GM18870 (cell line): ENCODE measurements around the gene ANP32D.
"Not testable (repeated sequence)": the region's sequence is repeated elsewhere in the genome, so short reads cannot be mapped to it uniquely, and the experiment has no call there.

Experiments
- ATAC-seq: cut with Tn5 transposase; IDR thresholded peaks from one replicate; pipeline ENCODE4 v1.9.1; 2021; ENCODE audit warnings: moderate library complexity; ENCODE audit not compliant: unreplicated experiment

ANP32D gene

GRCh38 chr12:48472259-48472658 lies at the start of gene ANP32D:
Gene ANP32D, plus strand, starts transcription at chr12:48472559. Its CDS starts 106 bp downstream, at chr12:48472665.
- no peak for ATAC-seq

- no peak for ATAC-seq
Observed at GRCh38 chr12:48423171-48423570, 49.2 kb upstream of the ANP32D start.

GRCh38 chr12:48424644-48425043 lies 47.7 kb upstream of the ANP32D start:
- no peak for ATAC-seq

DNA sequence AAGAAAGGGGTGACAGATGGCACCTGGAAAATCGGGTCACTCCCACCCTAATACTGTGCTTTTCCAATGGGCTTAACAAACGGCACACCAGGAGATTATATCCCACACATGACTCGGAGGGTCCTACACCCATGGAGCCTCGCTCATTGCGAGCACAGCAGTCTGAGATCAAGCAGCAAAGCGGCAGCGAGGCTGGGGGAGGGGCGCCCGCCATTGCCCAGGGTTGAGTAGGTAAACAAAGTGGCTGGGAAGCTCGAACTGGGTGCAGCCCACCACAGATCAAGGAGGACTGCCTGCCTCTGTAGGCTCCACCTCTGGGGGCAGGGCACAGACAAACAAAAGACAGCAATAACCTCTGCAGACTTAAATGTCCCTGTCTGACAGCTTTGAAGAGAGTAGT lies 38.3 kb upstream of the ANP32D start:
- not testable (repeated sequence) for ATAC-seq

DNA sequence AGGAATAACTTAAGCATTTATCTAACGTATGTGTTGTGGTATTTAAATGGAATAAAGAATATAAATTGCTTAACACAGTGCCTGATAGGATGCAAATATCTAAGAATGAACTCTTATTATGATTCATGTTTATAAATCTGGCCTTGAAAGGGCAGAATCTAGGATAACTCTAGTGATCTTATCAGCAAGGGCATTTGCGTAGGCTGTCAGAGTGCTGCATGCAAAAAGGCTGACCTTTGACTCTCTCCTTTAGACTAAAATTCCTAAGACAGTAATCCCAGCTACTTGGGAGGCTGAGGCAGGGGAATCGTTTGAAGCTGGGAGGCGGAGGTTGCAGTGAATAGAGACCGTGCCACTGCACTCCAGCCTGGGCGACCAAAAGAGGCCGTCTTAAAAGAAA lies 31.3 kb upstream of the ANP32D start:
- no peak for ATAC-seq

DNA sequence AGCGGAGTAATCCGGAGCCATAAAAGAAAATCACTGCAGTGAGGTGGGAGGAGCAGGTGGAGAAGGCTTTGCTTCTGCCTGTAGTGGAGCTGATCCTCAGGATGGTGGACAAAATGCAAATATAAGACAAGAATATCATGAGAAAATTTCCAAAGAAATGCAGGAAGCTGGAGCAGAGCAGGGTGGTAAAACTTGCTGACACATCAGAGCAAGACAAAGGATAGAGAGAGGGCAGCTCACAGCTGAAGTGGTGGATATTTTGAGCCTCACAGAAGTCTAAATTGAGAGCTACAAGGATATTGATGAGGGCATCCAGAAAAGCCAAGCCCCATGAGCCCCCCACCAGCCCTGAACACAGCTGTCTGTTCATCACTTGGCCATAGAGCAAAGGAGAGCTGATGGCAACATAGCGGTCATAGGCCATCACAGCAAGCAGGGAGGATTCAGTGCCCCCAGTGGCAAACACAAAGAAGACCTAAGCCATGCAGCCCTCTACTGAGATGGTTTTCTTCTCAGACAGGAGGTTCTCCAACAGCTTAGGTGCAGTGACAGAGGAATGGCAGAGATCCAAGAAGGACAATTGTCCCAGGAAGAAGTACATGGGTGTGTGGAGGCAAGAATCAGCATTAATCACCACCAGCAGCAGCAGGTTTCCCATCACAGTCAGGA lies 30.0 kb upstream of the ANP32D start:
- no peak for ATAC-seq

DNA sequence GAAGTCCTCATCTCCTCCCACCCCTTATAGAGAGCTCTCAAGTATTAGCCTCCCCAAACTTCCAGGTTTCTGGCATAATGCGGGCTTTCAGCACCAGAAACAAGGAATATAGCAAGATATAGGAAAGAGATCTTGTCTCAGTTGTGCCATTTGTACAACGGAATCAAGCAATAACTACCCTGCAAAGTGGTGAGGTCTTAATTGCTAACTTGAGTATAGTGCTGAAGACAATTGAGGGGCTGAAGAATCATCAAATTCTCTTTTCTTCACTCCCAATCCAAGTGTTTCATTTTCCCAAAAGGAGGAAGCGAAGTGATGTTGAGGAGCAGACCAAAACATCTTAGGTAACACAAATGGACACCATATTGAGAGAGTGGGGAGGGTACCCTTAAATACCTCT lies 26.8 kb upstream of the ANP32D start:
- ATAC-seq, result no peak

DNA sequence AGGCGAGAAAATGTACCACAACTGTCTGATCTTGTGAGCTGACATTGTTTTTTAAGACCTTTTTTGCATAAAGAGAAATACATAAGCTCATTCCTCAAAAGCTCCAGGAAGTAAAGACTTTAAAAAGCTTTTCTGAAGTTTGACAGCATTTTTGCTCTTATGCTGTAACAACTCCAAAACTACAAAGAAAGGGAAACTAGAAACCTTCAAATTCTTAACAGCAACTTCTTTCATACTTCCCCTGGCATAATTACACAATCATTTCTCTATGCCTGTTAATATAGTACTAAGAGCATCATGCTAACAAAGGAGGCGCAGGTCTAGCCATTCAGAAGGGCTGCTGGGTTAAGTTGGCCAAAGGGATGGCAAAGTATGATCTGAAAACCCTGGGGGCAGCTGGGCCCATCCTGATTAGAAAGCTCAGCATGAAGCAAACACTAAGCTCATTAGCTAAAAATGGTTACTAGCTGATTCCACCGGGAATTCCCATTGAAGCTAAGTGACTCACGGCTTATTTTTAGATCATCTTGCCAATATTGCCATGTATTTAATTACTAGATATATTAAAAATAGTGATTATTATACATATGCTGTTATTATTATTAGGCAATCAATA lies 26.1 kb upstream of the ANP32D start:
- ATAC-seq, result no peak

GRCh38 chr12:48447755-48448154 lies 24.6 kb upstream of the ANP32D start:
- no peak for ATAC-seq

DNA sequence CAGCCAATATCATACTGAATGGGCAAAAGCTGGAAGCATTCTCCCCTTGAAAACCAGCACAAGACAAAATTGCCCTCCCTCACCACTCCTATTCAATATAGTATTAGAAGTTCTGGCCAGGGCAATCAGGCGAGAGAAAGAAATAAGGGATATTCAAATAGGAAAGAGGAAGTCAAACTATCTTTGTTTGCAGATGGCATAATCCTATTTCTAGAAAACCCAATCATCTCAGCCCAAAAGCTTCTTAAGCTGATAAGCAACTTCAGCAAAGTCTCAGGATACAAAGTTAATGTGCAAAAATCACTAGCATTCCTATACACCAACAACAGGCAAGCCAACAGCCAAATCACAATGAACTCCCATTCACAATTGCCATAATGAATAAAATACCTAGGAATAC lies 21.0 kb upstream of the ANP32D start:
- no peak for ATAC-seq

- ATAC-seq, result not testable (repeated sequence)
Observed at GRCh38 chr12:48452961-48453360, 19.4 kb upstream of the ANP32D start.

GRCh38 chr12:48454667-48455066 lies 17.7 kb upstream of the ANP32D start:
- ATAC-seq, result no peak

DNA sequence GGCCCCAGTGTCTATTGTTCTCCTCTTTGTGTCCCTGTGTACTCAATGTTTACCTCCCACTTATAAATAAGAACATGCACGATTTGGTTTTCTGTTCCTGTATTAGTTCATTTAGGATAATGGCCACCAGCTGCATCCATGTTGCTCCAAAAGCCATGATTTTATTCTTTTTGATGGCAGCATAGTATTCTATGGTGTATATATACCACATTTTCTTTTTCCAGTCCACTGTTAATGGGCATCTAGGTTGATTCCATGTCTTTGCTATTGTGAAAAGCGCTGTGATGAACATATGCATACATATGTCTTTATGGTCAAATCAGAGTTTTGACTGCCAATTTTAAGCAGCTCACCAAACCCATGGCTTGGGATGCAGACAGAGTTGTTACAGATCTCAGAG lies 17.2 kb upstream of the ANP32D start:
- no peak for ATAC-seq

DNA sequence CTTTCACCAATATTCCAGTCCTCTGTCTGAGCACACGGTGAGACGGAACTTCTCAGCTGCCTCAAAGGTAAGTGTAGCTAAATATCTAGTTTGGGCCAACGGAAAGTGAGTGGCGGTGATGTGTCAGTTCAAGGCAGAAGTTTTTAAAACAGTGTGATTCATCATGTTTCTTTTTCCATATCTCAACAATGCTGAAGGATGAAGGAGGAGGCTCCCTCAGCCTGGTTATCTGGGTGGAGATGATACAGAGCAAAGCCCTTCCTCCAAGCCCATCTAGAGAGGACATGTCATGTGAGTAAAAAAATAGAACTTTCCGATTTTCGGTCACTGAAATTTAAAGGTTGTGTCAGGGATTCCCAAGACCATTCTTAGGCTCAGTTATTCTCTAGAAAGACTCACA lies 13.1 kb upstream of the ANP32D start:
- ATAC-seq, result no peak

DNA sequence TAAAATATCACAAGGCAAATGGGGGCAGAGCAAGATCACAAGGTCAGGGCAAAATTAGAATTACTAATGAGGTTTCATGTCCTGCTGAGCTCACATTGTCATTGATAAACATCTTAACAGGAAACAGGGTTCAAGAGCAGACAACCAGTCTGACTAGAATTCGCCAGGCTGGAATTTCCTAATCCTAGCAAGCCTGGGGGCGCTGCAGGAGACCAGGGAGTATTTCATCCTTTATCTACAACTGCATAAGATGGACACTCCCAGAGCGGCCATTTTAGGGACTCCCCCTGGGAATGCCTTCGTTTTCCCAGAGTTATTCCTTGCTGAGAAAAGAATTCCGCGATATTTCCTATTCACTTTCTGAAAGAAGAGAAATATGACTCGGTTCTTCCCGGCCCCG lies 3.3 kb upstream of the ANP32D start:
- not testable (repeated sequence) for ATAC-seq

DNA sequence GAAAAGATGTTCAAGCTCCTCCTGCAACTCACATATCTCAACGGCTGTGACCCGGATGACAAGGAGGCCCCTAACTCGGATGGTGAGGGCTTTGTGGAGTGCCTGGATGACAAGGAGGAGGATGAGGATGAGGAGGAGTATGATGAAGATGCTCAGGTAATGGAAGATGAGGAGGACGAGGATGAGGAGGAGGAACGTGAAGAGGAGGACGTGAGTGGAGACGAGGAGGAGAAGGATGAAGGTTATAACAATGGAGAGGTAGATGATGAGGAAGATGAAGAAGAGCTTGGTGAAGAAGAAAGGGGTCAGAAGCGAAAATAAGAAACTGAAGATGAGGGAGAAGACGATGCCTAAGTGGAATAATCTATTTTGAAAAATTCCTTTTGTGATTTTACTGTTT lies 702 bp downstream of the ANP32D start:
- ATAC-seq, result no peak

DNA sequence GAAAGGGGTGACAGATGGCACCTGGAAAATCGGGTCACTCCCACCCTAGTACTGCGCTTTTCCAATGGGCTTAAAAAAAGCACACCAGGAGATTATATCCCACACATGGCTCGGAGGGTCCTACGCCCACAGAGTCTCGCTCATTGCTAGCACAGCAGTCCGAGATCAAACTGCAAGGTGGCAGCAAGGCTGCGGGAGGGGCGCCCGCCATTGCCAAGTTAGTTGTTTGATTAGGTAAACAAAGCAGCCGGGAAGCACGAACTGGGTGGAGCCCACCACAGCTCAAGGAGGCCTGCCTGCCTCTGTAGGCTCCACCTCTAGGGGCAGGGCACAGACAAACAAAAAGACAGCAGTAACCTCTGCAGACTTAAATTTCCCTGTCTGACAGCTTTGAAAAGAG lies 2.1 kb downstream of the ANP32D start:
- not testable (repeated sequence) for ATAC-seq

GRCh38 chr12:48482198-48482597 lies 9.8 kb downstream of the ANP32D start, which contains the start of gene C12orf54:
Gene C12orf54, plus strand, starts transcription at chr12:48482498. Its CDS starts 799 bp downstream, at chr12:48483297.
- ATAC-seq, result no peak

DNA sequence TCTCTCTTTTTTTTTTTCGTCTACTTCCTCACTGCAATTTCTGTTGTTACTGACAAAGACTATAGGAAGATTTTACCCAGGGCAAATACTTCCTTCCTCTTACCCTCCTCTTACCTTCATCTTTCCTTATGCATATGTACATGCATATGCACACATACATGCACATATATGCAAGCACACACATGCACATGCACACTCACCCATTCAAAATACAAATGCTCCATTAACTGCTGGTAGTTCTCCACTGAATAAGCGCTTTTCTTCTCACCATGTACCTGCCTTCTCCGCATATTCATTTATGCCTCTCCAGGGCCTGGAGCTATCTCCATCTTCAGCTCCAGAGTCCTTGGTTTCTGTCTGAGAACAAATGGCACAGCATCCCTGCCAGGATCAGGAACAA lies 10.6 kb downstream of the ANP32D start:
- no peak for ATAC-seq

- no peak for ATAC-seq
Observed at GRCh38 chr12:48486261-48486660, 13.9 kb downstream of the ANP32D start.

DNA sequence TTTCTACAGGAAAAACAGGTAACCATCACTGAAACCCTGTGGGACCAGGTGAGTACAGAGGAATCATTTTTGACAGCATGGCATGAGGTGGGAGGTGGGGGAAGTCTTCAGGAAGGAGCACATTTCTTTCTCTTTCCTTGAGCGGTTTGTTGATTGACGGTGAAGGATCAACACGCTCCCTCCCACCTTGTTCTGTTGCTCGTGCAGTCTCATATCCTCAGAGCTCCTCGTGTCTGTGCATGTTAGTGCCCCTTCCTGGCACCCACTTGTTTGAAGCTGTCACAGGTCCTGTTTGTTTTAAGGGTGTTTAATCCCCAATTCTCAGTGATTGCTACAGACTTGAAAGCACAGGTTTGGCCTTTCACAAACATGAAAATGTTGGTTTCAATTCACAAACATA lies 14.3 kb downstream of the ANP32D start:
- no peak for ATAC-seq

DNA sequence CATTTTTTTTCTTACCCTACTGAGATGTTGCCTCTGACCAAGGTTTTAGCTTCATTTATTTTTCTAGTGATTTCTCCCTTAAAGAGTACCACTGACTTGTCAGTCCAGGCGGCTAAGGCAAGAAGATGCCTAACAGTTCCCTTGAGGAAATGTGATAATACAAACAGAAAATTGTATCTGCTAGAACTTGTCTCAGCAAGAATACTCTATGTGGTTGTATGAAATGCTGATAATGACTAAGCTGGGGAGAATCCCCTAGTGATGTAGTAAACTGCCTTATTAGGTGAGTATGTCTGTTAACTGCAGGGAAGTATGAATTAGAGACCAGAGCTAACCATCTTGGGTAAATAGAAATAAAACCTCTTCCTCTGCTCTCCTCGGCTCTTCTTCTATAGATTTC lies 16.7 kb downstream of the ANP32D start:
- ATAC-seq, result peak; percentile 97

DNA sequence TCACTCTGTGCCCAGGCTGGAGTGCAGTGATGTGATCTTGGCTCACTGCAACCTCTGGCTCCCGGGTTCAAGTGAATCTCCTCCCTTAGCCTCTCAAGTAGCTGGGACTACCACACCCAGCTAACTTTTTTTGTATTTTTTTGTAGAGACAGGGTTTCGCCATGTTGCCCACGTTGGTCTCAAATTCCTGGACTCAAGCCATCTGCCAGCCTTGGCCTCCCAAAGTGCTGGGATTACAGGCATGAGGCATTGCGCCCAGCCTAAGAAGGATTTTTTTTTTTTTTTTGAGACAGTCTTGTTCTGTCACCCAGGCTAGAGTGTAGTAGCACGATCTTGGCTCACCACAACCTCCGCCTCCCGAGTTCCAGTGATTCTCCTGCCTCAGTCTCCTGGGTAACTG lies 17.1 kb downstream of the ANP32D start:
- ATAC-seq, result not testable (repeated sequence)
